GM12878 (cell line): Measurements from ENCODE around the gene SCARF2. TPM values are rescaled to one million over a fixed set of nuclear protein-coding genes. Genes with fewer than 3 reads are reported as not detected.
"Not testable (repeated sequence)": the region's sequence is repeated elsewhere in the genome, so short reads cannot be mapped to it uniquely, and the experiment has no call there.

Experiments used
- ATAC-seq: fragments of 200-7000 bp; cut with Tn5 transposase; 3 replicates; pipeline ENCODE4 v1.9.1; 2020; ENCODE audit warnings: mild to moderate bottlenecking, moderate library complexity
- BruUV-seq: library from RNA; stranded (reverse); fragments of 400-500 nt; replicated peaks from 2 replicates; lab custom pipeline; 2021; lab: Mats Ljungman, UMichigan
- CTCF ChIA-PET: fragments of 300-600 bp; sonication (Branson Sonifier 250); formaldehyde crosslinking; extraction: SDS; loops from one replicate; lab custom pipeline; 2021; ENCODE audit warnings: inconsistent platforms; lab: Yijun Ruan, JAX
- POLR2A ChIA-PET: fragments of 350-600 bp; formaldehyde crosslinking; extraction: SDS; loops from one replicate; lab custom pipeline; 2021; ENCODE audit warnings: inconsistent platforms; lab: Charles Lee
- RAD21 ChIA-PET: fragments of 300-600 bp; sonication (Branson Sonifier 250); formaldehyde crosslinking; loops from one replicate; lab custom pipeline; 2023; ENCODE audit warnings: antibody characterized with exemption; ENCODE audit not compliant: unreplicated experiment; lab: Charles Lee
- SMC1A ChIA-PET: fragments of 300-600 bp; sonication (Branson Sonifier 250); formaldehyde crosslinking; loops from one replicate; lab custom pipeline; 2023; ENCODE audit not compliant: unreplicated experiment, uncharacterized antibody; lab: Charles Lee
- DNase-seq: peaks from one replicate; pipeline ENCODE4 v3.0.0-alpha.2; 2011; ENCODE audit warnings: low read depth, low spot score
- FAIRE-seq: peaks from 3 replicates; lab custom pipeline; 2011; peaks lifted over from hg19 to GRCh38; lab: Jason Lieb, UNC
- H2AFZ ChIP-seq: 2 replicates; pipeline ENCODE4 v1.6.0; 2011; ENCODE audit warnings: low read depth, low read length, control low read depth; ENCODE audit not compliant: control insufficient read depth
- H3K27ac ChIP-seq: 2 replicates; pipeline ENCODE4 v1.5.1; 2011; ENCODE audit warnings: control low read depth; ENCODE audit not compliant: control insufficient read depth, insufficient read depth
- H3K27me3 ChIP-seq, 2 experiments: replicated peaks in 1 of 2; 2 replicates each; pipeline versions ENCODE4 v1.6.0 to v1.6.1; 2011; ENCODE audit warnings: low read length in 1 of 2; ENCODE audit not compliant: control insufficient read depth in 2 of 2, insufficient read depth in 2 of 2
- H3K36me3 ChIP-seq, 2 experiments: 2 replicates each; pipeline ENCODE4 v1.5.1; 2011; ENCODE audit warnings: low read length in 1 of 2; ENCODE audit not compliant: control insufficient read depth in 2 of 2, insufficient read depth in 2 of 2
- H3K4me1 ChIP-seq: 2 replicates; pipeline ENCODE4 v1.6.1; 2011; ENCODE audit warnings: mild to moderate bottlenecking, low read length, moderate library complexity, mixed read lengths; ENCODE audit not compliant: control insufficient read depth, insufficient read depth
- H3K4me2 ChIP-seq: 2 replicates; pipeline ENCODE4 v1.6.0; 2011; ENCODE audit warnings: control low read depth; ENCODE audit not compliant: control insufficient read depth, insufficient read depth
- H3K4me3 ChIP-seq: fragments of 200-600 bp; sonication (generic); 2 replicates; pipeline ENCODE4 v1.5.1; 2016
- H3K79me2 ChIP-seq: 2 replicates; pipeline ENCODE4 v1.6.0; 2011; ENCODE audit warnings: low read length; ENCODE audit not compliant: control insufficient read depth, insufficient read depth
- H3K9ac ChIP-seq: 2 replicates; pipeline ENCODE4 v1.8.0; 2011; ENCODE audit warnings: low read length, control low read depth, mixed read lengths; ENCODE audit not compliant: control insufficient read depth, insufficient read depth
- H3K9me3 ChIP-seq: replicated peaks from 3 replicates; pipeline ENCODE4 v1.5.1; 2011; ENCODE audit warnings: mild to moderate bottlenecking, low read length; ENCODE audit not compliant: control insufficient read depth, insufficient read depth
- H4K20me1 ChIP-seq: 2 replicates; pipeline ENCODE4 v1.6.0; 2011; ENCODE audit not compliant: control insufficient read depth, insufficient read depth
- SMARCA5 ChIP-seq: fragments of 450-650 bp; IDR thresholded peaks from 2 replicates; pipeline ENCODE4 v1.6.1; 2017; ENCODE audit warnings: mild to moderate bottlenecking
- WGBS: methylation state at CpG from one replicate; pipeline ENCODE4 v1.1.6; 2016; ENCODE audit warnings: low lambda C conversion rate; ENCODE audit not compliant: insufficient replicate concordance, insufficient coverage; ENCODE audit errors: missing lambda C conversion rate; 5-methylcytosine and 5-hydroxymethylcytosine counted together
- in situ Hi-C: fragments of 300-500 bp; cut with MboI; formaldehyde crosslinking; loops from 9 replicates; pipeline ENCODE4 v1.14.3; 2018; ENCODE audit warnings: mixed read lengths
- intact Hi-C: fragments of 100-400 bp; cut with micrococcal nuclease; formaldehyde crosslinking; loops from one replicate; pipeline ENCODE4 v1.14.2; 2022; ENCODE audit not compliant: unreplicated experiment
- polyA plus RNA-seq, 11 experiments: library from polyadenylated mRNA; depleted of rRNA in 4 of 11; unstranded in 6 of 11; stranded (reverse) in 5 of 11; fragments of >200 nt; fragmentation: Nextera tagmentation in 4 of 11; fragmentation: Illumina TruSeq in 1 of 11; extraction: Ambion mirVana in 4 of 11; extraction: Trizol in 1 of 11; gene quantifications; 1 replicate in 1 of 11; 2 replicates in 10 of 11; pipeline versions ENCODE4 v1.2.1 to v1.2.3, GENCODE V29; 2011 to 2016; ENCODE audit warnings: inconsistent platforms in 2 of 11, missing spikeins in 2 of 11, low read depth in 1 of 11
- total RNA-seq, 4 experiments: library from RNA; depleted of rRNA in 3 of 4; stranded (reverse); fragments of >200 nt in 3 of 4; fragmentation: Illumina TruSeq in 1 of 4; extraction: Trizol in 1 of 4; gene quantifications; 2 replicates each; pipeline versions ENCODE4 v1.2.1 to v1.2.3, GENCODE V29; 2013 to 2021
- TF ChIP-seq, protein P1 (sequence below): fragments of 450-650 bp; IDR thresholded peaks from 2 replicates; pipeline ENCODE4 v1.6.1; 2017; ENCODE audit warnings: mild to moderate bottlenecking

The SCARF2 gene
- total and polyA plus RNA-seq, 10 of the 15 experiments (the other 5 are each of a cell fraction or from before 2014, with no cell fraction given), result 0.01 to 0.74 (median 0.17) TPM; not detected in 5

- ATAC-seq, result no peak
- TF ChIP-seq, protein P1, sequence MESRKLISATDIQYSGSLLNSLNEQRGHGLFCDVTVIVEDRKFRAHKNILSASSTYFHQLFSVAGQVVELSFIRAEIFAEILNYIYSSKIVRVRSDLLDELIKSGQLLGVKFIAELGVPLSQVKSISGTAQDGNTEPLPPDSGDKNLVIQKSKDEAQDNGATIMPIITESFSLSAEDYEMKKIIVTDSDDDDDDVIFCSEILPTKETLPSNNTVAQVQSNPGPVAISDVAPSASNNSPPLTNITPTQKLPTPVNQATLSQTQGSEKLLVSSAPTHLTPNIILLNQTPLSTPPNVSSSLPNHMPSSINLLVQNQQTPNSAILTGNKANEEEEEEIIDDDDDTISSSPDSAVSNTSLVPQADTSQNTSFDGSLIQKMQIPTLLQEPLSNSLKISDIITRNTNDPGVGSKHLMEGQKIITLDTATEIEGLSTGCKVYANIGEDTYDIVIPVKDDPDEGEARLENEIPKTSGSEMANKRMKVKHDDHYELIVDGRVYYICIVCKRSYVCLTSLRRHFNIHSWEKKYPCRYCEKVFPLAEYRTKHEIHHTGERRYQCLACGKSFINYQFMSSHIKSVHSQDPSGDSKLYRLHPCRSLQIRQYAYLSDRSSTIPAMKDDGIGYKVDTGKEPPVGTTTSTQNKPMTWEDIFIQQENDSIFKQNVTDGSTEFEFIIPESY, result peak; percentile 66; the same call in 1 of the 2 replicates
- no peak for TF ChIP-seq SMARCA5
- TF ChIP-seq, all 136 proteins: peak for 1
- H3K4me3 ChIP-seq, result peak overlapping the region; percentile 84
- peak overlapping the region; percentile 99 for H3K4me2 ChIP-seq
- peak overlapping the region; percentile 55 for H3K27ac ChIP-seq
- ChIA-PET CTCF (no interaction called here), SMC1A (no interaction called here), POLR2A (no interaction called here), RAD21 (no interaction called here)
- peak overlapping the region; percentile 96 for H2AFZ ChIP-seq
- no peaks in the 10 kb centered on the region for H4K20me1 ChIP-seq
- no peaks in the 10 kb centered on the region for H3K36me3 ChIP-seq
- no peaks in the 10 kb centered on the region for H3K27me3 ChIP-seq
- intact Hi-C loops (no loop called here), in situ Hi-C loops (no loop called here)
- TSS peak; percentile 89 for BruUV-seq
- no peak for DNase-seq
- no peaks in the 10 kb centered on the region; the same call in 2 of the 3 replicates for H3K9me3 ChIP-seq
- peak overlapping the region; percentile 73 for H3K9ac ChIP-seq
- FAIRE-seq, result no peak
- no peaks in the 10 kb centered on the region for H3K79me2 ChIP-seq
- H3K4me1 ChIP-seq, result peaks cover 8% of the 10 kb centered on the region
- 92% methylated on average over 22 of the region's 23 CpGs for WGBS
Measured at GRCh38 chr22:20392983-20393704, 44.5 kb downstream of the SCARF2 start.

DNA sequence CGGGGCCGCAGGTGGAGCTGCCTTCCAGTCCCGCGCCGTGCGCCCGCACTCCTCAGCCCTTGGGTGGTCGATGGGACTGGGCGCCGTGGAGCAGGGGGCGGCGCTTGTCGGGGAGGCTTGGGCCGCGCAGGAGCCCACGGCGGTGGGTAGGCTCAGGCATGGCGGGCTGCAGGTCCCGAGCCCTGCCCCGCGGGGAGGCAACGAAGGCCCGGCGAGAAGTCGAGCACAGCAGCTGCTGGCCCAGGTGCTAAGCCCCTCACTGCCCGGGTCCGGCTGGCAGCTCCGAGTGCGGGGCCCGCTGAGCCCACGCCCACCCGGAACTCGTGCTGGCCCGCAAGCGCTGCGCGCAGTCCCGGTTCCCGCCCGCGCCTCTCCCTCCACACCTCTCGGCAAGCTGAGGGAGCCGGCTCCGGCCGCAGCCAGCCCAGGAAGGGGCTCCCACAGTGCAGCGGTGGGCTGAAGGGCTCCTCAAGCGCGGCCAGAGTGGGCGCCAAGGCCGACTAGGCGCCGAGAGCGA, 45.2 kb downstream of the SCARF2 start:
- H3K27ac ChIP-seq, intact Hi-C loops, H3K4me1 ChIP-seq, H3K9ac ChIP-seq, DNase-seq, FAIRE-seq, RAD21 ChIA-PET, H3K27me3 ChIP-seq, BruUV-seq, H3K4me2 ChIP-seq, POLR2A ChIA-PET, in situ Hi-C loops, SMC1A ChIA-PET, ATAC-seq, H3K9me3 ChIP-seq, H4K20me1 ChIP-seq, H3K79me2 ChIP-seq, H2AFZ ChIP-seq, CTCF ChIA-PET, H3K4me3 ChIP-seq, H3K36me3 ChIP-seq: not testable (repeated sequence)
- WGBS, result 94% methylated on average over 44 of the region's 53 CpGs
